Natural killer cell treated with Interleukin-12 subunit alpha and Interleukin-12 subunit beta and Interleukin-15 and Interleukin-18, amount 100 ng/mL, for 72 hours (primary cell): ENCODE results near the gene SLC4A5. TPM values are rescaled to one million over a fixed set of nuclear protein-coding genes. Genes with fewer than 3 reads are reported as not detected.

Experiments used
- ATAC-seq, 2 donors: fragments of 150-1000 bp; cut with Tn5 transposase in 1 of 2; sonication (Bioruptor Pico), chemical (Tn5 transposase) in 1 of 2; 2 replicates each; pipeline ENCODE4 v1.10.0; 2021
- DNase-seq: peaks from one replicate; pipeline ENCODE4 v3.0.0; 2022; ENCODE audit warnings: low spot score
- H3K27ac Mint-ChIP-seq, 2 donors: 1 replicate in 1 of 2; 2 replicates in 1 of 2; pipeline ENCODE4 v1.8.0; 2022; ENCODE audit warnings: mixed read lengths in 2 of 2, mild to moderate bottlenecking in 1 of 2, moderate library complexity in 1 of 2
- H3K27me3 Mint-ChIP-seq, 2 donors: 1 replicate in 1 of 2; 2 replicates in 1 of 2; pipeline ENCODE4 v1.8.0; 2022; ENCODE audit warnings: mixed read lengths in 2 of 2
- H3K36me3 Mint-ChIP-seq: one replicate; pipeline ENCODE4 v1.8.0; 2022; ENCODE audit warnings: mixed read lengths
- H3K4me1 Mint-ChIP-seq, 2 donors: 1 replicate in 1 of 2; 2 replicates in 1 of 2; pipeline ENCODE4 v1.8.0; 2022; ENCODE audit warnings: low read depth in 2 of 2, mixed read lengths in 2 of 2, mild to moderate bottlenecking in 1 of 2
- H3K4me3 Mint-ChIP-seq: one replicate; pipeline ENCODE4 v1.8.0; 2022; ENCODE audit warnings: mixed read lengths
- H3K9me3 Mint-ChIP-seq: 2 replicates; pipeline ENCODE4 v1.8.0; 2022; ENCODE audit warnings: mixed read lengths
- total RNA-seq, 2 donors: library from RNA; stranded (reverse); gene quantifications; one replicate each; pipeline ENCODE4 v1.2.3, GENCODE V29; 2022

The SLC4A5 gene
- total RNA-seq, 2 donors from 2014 or later = 1.2 to 3.2 TPM

GRCh38 chr2:74261204-74261864 lies 81.9 kb downstream of the SLC4A5 start:
- no peaks in the 10 kb centered on the region for H3K36me3 Mint-ChIP-seq
- no peak overlapping the region for H3K4me3 Mint-ChIP-seq
- H3K9me3 Mint-ChIP-seq = no peaks in the 10 kb centered on the region
- no peak for ATAC-seq
- DNase-seq = no peak
- no peaks in the 10 kb centered on the region for H3K4me1 Mint-ChIP-seq
- H3K27me3 Mint-ChIP-seq = no peaks in the 10 kb centered on the region
- H3K27ac Mint-ChIP-seq = no peak overlapping the region

GRCh38 chr2:74260495-74260894 lies 82.7 kb downstream of the SLC4A5 start:
- H3K27ac Mint-ChIP-seq = no peak overlapping the region
- H3K36me3 Mint-ChIP-seq = no peaks in the 10 kb centered on the region
- H3K27me3 Mint-ChIP-seq = no peaks in the 10 kb centered on the region
- no peak for DNase-seq
- H3K9me3 Mint-ChIP-seq = no peaks in the 10 kb centered on the region
- ATAC-seq = no peak
- no peak overlapping the region for H3K4me3 Mint-ChIP-seq
- H3K4me1 Mint-ChIP-seq = no peaks in the 10 kb centered on the region

- Mint-ChIP-seq H3K4me3 (no peak overlapping the region), H3K27me3 (no peaks in the 10 kb centered on the region), H3K36me3 (no peaks in the 10 kb centered on the region), H3K4me1 (no peaks in the 10 kb centered on the region), H3K27ac (no peak overlapping the region), H3K9me3 (no peaks in the 10 kb centered on the region)
- DNase-seq = no peak
- ATAC-seq = no peak
Measured at GRCh38 chr2:74259733-74260132, 83.5 kb downstream of the SLC4A5 start.

GRCh38 chr2:74259191-74259590 lies 84.0 kb downstream of the SLC4A5 start:
- H3K27ac Mint-ChIP-seq = no peak overlapping the region
- H3K4me3 Mint-ChIP-seq = no peak overlapping the region
- ATAC-seq = no peak
- no peaks in the 10 kb centered on the region for H3K4me1 Mint-ChIP-seq
- no peak for DNase-seq
- H3K36me3 Mint-ChIP-seq = no peaks in the 10 kb centered on the region
- no peaks in the 10 kb centered on the region for H3K9me3 Mint-ChIP-seq
- H3K27me3 Mint-ChIP-seq = no peaks in the 10 kb centered on the region

- Mint-ChIP-seq H3K9me3 (no peaks in the 10 kb centered on the region), H3K4me1 (no peaks in the 10 kb centered on the region), H3K4me3 (no peak overlapping the region), H3K36me3 (no peaks in the 10 kb centered on the region), H3K27me3 (no peaks in the 10 kb centered on the region), H3K27ac (no peak overlapping the region)
- no peak for DNase-seq
- no peak for ATAC-seq
Measured at GRCh38 chr2:74255660-74256213, 87.5 kb downstream of the SLC4A5 start.

- Mint-ChIP-seq H3K27me3 (no peaks in the 10 kb centered on the region), H3K9me3 (no peaks in the 10 kb centered on the region), H3K36me3 (no peaks in the 10 kb centered on the region), H3K27ac (no peak overlapping the region), H3K4me3 (no peak overlapping the region), H3K4me1 (peaks cover 0 to 6% of the 10 kb centered on the region in 2 donors)
- DNase-seq (no peak), ATAC-seq (no peak)
Measured at GRCh38 chr2:74253971-74254310, 89.3 kb downstream of the SLC4A5 start.

- ATAC-seq (no peak), DNase-seq (no peak)
- no peak overlapping the region for H3K4me3 Mint-ChIP-seq
- H3K9me3 Mint-ChIP-seq = no peaks in the 10 kb centered on the region
- no peaks in the 10 kb centered on the region for H3K36me3 Mint-ChIP-seq
- H3K27me3 Mint-ChIP-seq = no peaks in the 10 kb centered on the region
- H3K4me1 Mint-ChIP-seq = peaks cover 0 to 6% of the 10 kb centered on the region in 2 donors
- no peak overlapping the region for H3K27ac Mint-ChIP-seq
Measured at GRCh38 chr2:74253306-74253970, 89.8 kb downstream of the SLC4A5 start.

- Mint-ChIP-seq H3K36me3 (no peaks in the 10 kb centered on the region), H3K27ac (no peak overlapping the region), H3K27me3 (no peaks in the 10 kb centered on the region), H3K9me3 (no peaks in the 10 kb centered on the region), H3K4me3 (no peak overlapping the region), H3K4me1 (peaks cover 0 to 6% of the 10 kb centered on the region in 2 donors)
- DNase-seq = no peak
- ATAC-seq = no peak
Measured at GRCh38 chr2:74252862-74253261, 90.4 kb downstream of the SLC4A5 start.

GRCh38 chr2:74252036-74252435 lies 91.2 kb downstream of the SLC4A5 start:
- H3K4me3 Mint-ChIP-seq = no peak overlapping the region
- no peaks in the 10 kb centered on the region for H3K27me3 Mint-ChIP-seq
- no peaks in the 10 kb centered on the region for H3K36me3 Mint-ChIP-seq

GRCh38 chr2:74250189-74250631 lies 93.0 kb downstream of the SLC4A5 start:
- DNase-seq = no peak
- Mint-ChIP-seq H3K27me3 (no peaks in the 10 kb centered on the region), H3K4me1 (peaks cover 0 to 6% of the 10 kb centered on the region in 2 donors), H3K27ac (no peak overlapping the region), H3K9me3 (no peaks in the 10 kb centered on the region), H3K36me3 (no peaks in the 10 kb centered on the region), H3K4me3 (no peak overlapping the region)
- no peak for ATAC-seq

More at GRCh38 chr2:74252036-74252435, 91.2 kb downstream of the SLC4A5 start:
- Mint-ChIP-seq H3K27ac (no peak overlapping the region), H3K4me1 (peaks cover 0 to 6% of the 10 kb centered on the region in 2 donors), H3K9me3 (no peaks in the 10 kb centered on the region)
- no peak for ATAC-seq
- no peak for DNase-seq

GRCh38 chr2:74249406-74250122 lies 93.7 kb downstream of the SLC4A5 start:
- Mint-ChIP-seq H3K4me1 (peaks cover 0 to 6% of the 10 kb centered on the region in 2 donors), H3K4me3 (no peak overlapping the region), H3K27ac (no peak overlapping the region), H3K9me3 (no peaks in the 10 kb centered on the region), H3K27me3 (no peaks in the 10 kb centered on the region), H3K36me3 (no peaks in the 10 kb centered on the region)
- no peak for ATAC-seq
- DNase-seq = no peak

GRCh38 chr2:74246496-74247195 lies 96.6 kb downstream of the SLC4A5 start:
- Mint-ChIP-seq H3K4me1 (peaks cover 0 to 6% of the 10 kb centered on the region in 2 donors), H3K9me3 (no peaks in the 10 kb centered on the region), H3K4me3 (no peak overlapping the region), H3K27ac (peak overlapping the region in 1 of 2 donors; percentile 72), H3K27me3 (no peaks in the 10 kb centered on the region), H3K36me3 (no peaks in the 10 kb centered on the region)
- ATAC-seq (no peak), DNase-seq (no peak)

GRCh38 chr2:74244286-74244685 lies 98.9 kb downstream of the SLC4A5 start:
- H3K36me3 Mint-ChIP-seq = no peaks in the 10 kb centered on the region
- H3K27me3 Mint-ChIP-seq = no peaks in the 10 kb centered on the region
- H3K4me1 Mint-ChIP-seq = peaks cover 0 to 4% of the 10 kb centered on the region in 2 donors
- H3K9me3 Mint-ChIP-seq = no peaks in the 10 kb centered on the region
- H3K4me3 Mint-ChIP-seq = no peak overlapping the region
- no peak overlapping the region for H3K27ac Mint-ChIP-seq
- ATAC-seq (no peak), DNase-seq (no peak)
